ENCODE data around the gene ABHD16A. TPM values are rescaled to one million over a fixed set of nuclear protein-coding genes. Genes with fewer than 3 reads are reported as not detected.

ABHD16A gene
- total and polyA plus RNA-seq, 2 of the 13 experiments (the other 11 are each of a cell fraction or from before 2014, with no cell fraction given) = 43.5 to 45.4 TPM

DNA sequence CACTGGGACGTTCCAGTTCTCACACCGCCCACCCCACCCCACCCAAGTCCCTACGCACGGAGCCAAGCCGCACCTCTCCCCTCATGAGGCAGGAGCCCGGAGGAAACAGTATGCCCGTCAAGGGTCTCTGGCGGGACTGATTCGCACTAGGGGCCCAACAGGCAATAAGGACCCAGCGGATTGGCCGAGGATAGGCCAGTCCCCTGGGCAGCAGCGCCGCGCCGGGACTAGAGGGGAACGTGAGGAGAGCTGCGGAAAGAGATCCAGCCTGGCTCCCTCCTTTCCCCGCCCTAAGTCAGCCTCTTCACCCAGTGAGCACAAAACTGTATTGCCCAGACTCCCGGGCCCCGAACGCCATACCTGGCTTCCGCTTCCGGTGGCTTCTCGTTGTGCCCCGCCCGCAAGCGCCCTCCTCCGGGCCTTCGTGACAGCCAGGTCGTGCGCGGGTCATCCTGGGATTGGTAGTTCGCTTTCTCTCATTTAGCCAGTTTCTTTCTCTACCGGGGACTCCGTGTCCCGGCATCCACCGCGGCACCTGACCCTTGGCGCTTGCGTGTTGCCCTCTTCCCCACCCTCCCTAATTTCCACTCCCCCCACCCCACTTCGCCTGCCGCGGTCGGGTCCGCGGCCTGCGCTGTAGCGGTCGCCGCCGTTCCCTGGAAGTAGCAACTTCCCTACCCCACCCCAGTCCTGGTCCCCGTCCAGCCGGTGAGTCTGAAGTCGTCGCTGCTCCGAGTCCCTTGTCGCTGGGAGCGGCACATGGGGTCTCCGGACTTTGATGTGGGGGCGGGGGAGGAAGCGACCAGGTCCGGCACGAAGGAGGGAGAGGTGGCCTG lies 37.4 kb downstream of the ABHD16A start, which contains the start of gene CSNK2B (continued):
- TF ChIP-seq RXRA (CRISPR knock-in tag; IDR thresholded peaks at IDR 0.05) (peak; percentile 73; the same call in 1 of the 2 replicates), ZNF768 (CRISPR knock-in tag; IDR thresholded peaks at IDR 0.05) (peak; percentile 31; the same call in 1 of the 2 replicates), BHLHE40 (IDR thresholded peaks at IDR 0.05; ENCODE audit: low read length) (peak; percentile 15), HMG20A (CRISPR knock-in tag; IDR thresholded peaks at IDR 0.05; ENCODE audit: borderline replicate concordance) (no peak; the same call in 1 of the 2 replicates), ZNF180 (CRISPR knock-in tag; IDR thresholded peaks at IDR 0.05; ENCODE audit: borderline replicate concordance, low read depth) (0 out of 2 replicates have a peak, but pooled peaks have one; percentile 31), SMC3 (IDR thresholded peaks at IDR 0.05; ENCODE audit: low read length) (no peak), FLYWCH1 (CRISPR knock-in tag; IDR thresholded peaks at IDR 0.05) (no peak), IRF2 (CRISPR knock-in tag; IDR thresholded peaks at IDR 0.05) (peak; percentile 79), SIN3B (IDR thresholded peaks at IDR 0.05; ENCODE audit: low read length) (peak; percentile 16; the same call in 1 of the 2 replicates), ZNF44 (CRISPR knock-in tag; IDR thresholded peaks at IDR 0.05) (no peak)
- TF ChIP-seq, protein P1, sequence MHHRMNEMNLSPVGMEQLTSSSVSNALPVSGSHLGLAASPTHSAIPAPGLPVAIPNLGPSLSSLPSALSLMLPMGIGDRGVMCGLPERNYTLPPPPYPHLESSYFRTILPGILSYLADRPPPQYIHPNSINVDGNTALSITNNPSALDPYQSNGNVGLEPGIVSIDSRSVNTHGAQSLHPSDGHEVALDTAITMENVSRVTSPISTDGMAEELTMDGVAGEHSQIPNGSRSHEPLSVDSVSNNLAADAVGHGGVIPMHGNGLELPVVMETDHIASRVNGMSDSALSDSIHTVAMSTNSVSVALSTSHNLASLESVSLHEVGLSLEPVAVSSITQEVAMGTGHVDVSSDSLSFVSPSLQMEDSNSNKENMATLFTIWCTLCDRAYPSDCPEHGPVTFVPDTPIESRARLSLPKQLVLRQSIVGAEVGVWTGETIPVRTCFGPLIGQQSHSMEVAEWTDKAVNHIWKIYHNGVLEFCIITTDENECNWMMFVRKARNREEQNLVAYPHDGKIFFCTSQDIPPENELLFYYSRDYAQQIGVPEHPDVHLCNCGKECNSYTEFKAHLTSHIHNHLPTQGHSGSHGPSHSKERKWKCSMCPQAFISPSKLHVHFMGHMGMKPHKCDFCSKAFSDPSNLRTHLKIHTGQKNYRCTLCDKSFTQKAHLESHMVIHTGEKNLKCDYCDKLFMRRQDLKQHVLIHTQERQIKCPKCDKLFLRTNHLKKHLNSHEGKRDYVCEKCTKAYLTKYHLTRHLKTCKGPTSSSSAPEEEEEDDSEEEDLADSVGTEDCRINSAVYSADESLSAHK (CRISPR knock-in tag; IDR thresholded peaks at IDR 0.05; ENCODE audit: borderline replicate concordance) = peak; percentile 51; the same call in 1 of the 2 replicates
- TF ChIP-seq, protein P2, sequence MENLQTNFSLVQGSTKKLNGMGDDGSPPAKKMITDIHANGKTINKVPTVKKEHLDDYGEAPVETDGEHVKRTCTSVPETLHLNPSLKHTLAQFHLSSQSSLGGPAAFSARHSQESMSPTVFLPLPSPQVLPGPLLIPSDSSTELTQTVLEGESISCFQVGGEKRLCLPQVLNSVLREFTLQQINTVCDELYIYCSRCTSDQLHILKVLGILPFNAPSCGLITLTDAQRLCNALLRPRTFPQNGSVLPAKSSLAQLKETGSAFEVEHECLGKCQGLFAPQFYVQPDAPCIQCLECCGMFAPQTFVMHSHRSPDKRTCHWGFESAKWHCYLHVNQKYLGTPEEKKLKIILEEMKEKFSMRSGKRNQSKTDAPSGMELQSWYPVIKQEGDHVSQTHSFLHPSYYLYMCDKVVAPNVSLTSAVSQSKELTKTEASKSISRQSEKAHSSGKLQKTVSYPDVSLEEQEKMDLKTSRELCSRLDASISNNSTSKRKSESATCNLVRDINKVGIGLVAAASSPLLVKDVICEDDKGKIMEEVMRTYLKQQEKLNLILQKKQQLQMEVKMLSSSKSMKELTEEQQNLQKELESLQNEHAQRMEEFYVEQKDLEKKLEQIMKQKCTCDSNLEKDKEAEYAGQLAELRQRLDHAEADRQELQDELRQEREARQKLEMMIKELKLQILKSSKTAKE (CRISPR knock-in tag; IDR thresholded peaks at IDR 0.05; ENCODE audit: borderline replicate concordance) = no peak
- TF ChIP-seq, protein P3, sequence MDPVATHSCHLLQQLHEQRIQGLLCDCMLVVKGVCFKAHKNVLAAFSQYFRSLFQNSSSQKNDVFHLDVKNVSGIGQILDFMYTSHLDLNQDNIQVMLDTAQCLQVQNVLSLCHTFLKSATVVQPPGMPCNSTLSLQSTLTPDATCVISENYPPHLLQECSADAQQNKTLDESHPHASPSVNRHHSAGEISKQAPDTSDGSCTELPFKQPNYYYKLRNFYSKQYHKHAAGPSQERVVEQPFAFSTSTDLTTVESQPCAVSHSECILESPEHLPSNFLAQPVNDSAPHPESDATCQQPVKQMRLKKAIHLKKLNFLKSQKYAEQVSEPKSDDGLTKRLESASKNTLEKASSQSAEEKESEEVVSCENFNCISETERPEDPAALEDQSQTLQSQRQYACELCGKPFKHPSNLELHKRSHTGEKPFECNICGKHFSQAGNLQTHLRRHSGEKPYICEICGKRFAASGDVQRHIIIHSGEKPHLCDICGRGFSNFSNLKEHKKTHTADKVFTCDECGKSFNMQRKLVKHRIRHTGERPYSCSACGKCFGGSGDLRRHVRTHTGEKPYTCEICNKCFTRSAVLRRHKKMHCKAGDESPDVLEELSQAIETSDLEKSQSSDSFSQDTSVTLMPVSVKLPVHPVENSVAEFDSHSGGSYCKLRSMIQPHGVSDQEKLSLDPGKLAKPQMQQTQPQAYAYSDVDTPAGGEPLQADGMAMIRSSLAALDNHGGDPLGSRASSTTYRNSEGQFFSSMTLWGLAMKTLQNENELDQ (CRISPR knock-in tag; IDR thresholded peaks at IDR 0.05; ENCODE audit: borderline replicate concordance) = no peak
- TF ChIP-seq, protein P4, sequence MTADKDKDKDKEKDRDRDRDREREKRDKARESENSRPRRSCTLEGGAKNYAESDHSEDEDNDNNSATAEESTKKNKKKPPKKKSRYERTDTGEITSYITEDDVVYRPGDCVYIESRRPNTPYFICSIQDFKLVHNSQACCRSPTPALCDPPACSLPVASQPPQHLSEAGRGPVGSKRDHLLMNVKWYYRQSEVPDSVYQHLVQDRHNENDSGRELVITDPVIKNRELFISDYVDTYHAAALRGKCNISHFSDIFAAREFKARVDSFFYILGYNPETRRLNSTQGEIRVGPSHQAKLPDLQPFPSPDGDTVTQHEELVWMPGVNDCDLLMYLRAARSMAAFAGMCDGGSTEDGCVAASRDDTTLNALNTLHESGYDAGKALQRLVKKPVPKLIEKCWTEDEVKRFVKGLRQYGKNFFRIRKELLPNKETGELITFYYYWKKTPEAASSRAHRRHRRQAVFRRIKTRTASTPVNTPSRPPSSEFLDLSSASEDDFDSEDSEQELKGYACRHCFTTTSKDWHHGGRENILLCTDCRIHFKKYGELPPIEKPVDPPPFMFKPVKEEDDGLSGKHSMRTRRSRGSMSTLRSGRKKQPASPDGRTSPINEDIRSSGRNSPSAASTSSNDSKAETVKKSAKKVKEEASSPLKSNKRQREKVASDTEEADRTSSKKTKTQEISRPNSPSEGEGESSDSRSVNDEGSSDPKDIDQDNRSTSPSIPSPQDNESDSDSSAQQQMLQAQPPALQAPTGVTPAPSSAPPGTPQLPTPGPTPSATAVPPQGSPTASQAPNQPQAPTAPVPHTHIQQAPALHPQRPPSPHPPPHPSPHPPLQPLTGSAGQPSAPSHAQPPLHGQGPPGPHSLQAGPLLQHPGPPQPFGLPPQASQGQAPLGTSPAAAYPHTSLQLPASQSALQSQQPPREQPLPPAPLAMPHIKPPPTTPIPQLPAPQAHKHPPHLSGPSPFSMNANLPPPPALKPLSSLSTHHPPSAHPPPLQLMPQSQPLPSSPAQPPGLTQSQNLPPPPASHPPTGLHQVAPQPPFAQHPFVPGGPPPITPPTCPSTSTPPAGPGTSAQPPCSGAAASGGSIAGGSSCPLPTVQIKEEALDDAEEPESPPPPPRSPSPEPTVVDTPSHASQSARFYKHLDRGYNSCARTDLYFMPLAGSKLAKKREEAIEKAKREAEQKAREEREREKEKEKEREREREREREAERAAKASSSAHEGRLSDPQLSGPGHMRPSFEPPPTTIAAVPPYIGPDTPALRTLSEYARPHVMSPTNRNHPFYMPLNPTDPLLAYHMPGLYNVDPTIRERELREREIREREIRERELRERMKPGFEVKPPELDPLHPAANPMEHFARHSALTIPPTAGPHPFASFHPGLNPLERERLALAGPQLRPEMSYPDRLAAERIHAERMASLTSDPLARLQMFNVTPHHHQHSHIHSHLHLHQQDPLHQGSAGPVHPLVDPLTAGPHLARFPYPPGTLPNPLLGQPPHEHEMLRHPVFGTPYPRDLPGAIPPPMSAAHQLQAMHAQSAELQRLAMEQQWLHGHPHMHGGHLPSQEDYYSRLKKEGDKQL (CRISPR knock-in tag; IDR thresholded peaks at IDR 0.05; ENCODE audit: low read depth) = no peak
- TF ChIP-seq, protein P5, sequence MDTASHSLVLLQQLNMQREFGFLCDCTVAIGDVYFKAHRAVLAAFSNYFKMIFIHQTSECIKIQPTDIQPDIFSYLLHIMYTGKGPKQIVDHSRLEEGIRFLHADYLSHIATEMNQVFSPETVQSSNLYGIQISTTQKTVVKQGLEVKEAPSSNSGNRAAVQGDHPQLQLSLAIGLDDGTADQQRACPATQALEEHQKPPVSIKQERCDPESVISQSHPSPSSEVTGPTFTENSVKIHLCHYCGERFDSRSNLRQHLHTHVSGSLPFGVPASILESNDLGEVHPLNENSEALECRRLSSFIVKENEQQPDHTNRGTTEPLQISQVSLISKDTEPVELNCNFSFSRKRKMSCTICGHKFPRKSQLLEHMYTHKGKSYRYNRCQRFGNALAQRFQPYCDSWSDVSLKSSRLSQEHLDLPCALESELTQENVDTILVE (CRISPR knock-in tag; IDR thresholded peaks at IDR 0.05) = peak; percentile 79
